Stimulated activated CD8-positive, alpha-beta memory T cell treated with anti-CD3 and anti-CD28 coated beads, Interleukin-2, amount 100 ng/mL, for 48 hours (primary cell): ENCODE results near the gene AAMP.
"Not testable (repeated sequence)": the region's sequence is repeated elsewhere in the genome, so short reads cannot be mapped to it uniquely, and the experiment has no call there.

Experiments
- DNase-seq, 2 donors: peaks; one replicate each; pipeline ENCODE4 v3.0.0-alpha.2; 2020; ENCODE audit warnings: low read depth in 2 of 2

Gene AAMP

GRCh38 chr2:218275371-218276072 lies 5.6 kb upstream of the AAMP start:
- no peak for DNase-seq

GRCh38 chr2:218274586-218274985 lies 4.6 kb upstream of the AAMP start:
- DNase-seq: no peak

- no peak for DNase-seq
Observed at GRCh38 chr2:218273908-218274249, 3.9 kb upstream of the AAMP start.

GRCh38 chr2:218273214-218273907 lies 3.4 kb upstream of the AAMP start:
- DNase-seq: not testable (repeated sequence)

GRCh38 chr2:218272531-218273212 lies 2.7 kb upstream of the AAMP start:
- DNase-seq: peak; percentile 57 to 59

- DNase-seq: no peak
Observed at GRCh38 chr2:218271865-218272530, 2.1 kb upstream of the AAMP start.

- DNase-seq: no peak
Observed at GRCh38 chr2:218271487-218271797, 1.5 kb upstream of the AAMP start.

GRCh38 chr2:218270721-218271486 lies 967 bp upstream of the AAMP start:
- no peak for DNase-seq

GRCh38 chr2:218267259-218267658 lies 2.7 kb downstream of the AAMP start:
- no peak for DNase-seq

- DNase-seq: no peak
Observed at GRCh38 chr2:218266316-218266979, 3.5 kb downstream of the AAMP start.

- no peak for DNase-seq
Observed at GRCh38 chr2:218265626-218266025, 4.3 kb downstream of the AAMP start.

GRCh38 chr2:218264773-218265561 lies 5.0 kb downstream of the AAMP start:
- no peak for DNase-seq

GRCh38 chr2:218263817-218264641 lies 5.9 kb downstream of the AAMP start:
- no peak for DNase-seq

GRCh38 chr2:218262631-218263586 lies 7.0 kb downstream of the AAMP start:
- DNase-seq: no peak

GRCh38 chr2:218262237-218262600 lies 7.7 kb downstream of the AAMP start:
- no peak for DNase-seq

- no peak for DNase-seq
Observed at GRCh38 chr2:218261423-218262236, 8.3 kb downstream of the AAMP start.

GRCh38 chr2:218260742-218261422 lies 9.1 kb downstream of the AAMP start, which contains the start of gene GPBAR1:
Gene GPBAR1 (plus strand): TSS chr2:218261015. CDS start chr2:218262725, 1,710 bp downstream.
- no peak for DNase-seq
